Caki2 (cell line): ENCODE measurements around the gene FAM171A1. TPM values are rescaled to one million over a fixed set of nuclear protein-coding genes. Genes with fewer than 3 reads are reported as not detected.

Experiments
- DNase-seq: peaks from one replicate; pipeline ENCODE4 v3.0.0-alpha.2; 2015; ENCODE audit warnings: low read depth
- in situ Hi-C: cut with HindIII; loops from 2 replicates; pipeline ENCODE4 v1.10.0; 2016; ENCODE audit warnings: low sequenced_read_pairs, low pct_unique_long_range_greater_than_20kb, mixed read lengths
- total RNA-seq: library from RNA; depleted of rRNA; stranded (reverse); fragments of >200 nt; shearing (Covaris generic); gene quantifications from 2 replicates; pipeline ENCODE4 v1.2.3, GENCODE V29; 2014; ENCODE audit warnings: low replicate concordance; rRNA removed

Gene FAM171A1
- total RNA-seq, 1 experiment from 2014 or later = 13.2 TPM

DNA sequence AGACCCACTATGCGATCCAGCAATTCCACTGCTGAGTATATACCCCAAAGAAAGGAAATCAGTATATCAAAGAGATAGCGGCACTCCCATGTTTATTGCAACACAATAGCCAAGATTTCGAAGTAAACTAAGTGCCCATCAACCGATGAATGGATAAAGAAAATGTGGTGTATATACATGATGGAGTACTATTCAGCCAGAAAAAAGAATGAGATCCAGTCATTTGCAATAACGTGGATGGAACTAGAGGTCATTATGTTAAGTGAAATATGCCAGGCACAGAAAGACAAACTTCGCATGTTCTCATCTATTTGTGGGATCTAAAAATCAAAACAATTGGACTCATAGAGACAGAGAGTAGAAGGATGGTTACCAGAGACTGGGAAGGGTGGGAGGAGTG, 195.5 kb downstream of the FAM171A1 start:
- DNase-seq = no peak
- in situ Hi-C loops = no loop called here

DNA sequence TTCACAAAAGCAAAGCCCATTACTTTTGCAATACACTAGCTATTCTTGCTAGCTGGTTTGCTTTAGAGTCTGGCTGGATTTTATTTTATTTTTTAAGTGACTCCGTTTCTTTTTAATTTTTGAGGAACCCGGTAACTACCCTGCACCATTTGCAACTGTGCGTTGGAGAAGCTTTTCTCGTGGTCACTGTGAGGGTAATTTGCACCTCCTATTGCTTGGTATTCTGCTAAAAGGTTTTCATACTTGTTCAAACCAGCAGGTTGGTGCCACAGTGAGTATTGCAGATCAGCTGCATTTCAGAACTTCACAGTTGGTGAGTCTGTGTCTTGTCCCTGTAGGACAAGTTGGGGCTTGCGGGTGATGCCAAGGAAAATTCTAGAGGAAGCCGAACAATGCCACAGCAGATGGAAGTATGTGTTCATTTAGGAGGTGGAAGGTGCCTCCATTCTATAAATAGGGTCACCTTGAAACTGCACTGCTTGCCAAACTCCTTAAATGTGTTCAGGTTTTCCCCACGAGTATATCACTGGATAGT, 198.7 kb downstream of the FAM171A1 start:
- no peak for DNase-seq
- in situ Hi-C loops = no loop called here

DNA sequence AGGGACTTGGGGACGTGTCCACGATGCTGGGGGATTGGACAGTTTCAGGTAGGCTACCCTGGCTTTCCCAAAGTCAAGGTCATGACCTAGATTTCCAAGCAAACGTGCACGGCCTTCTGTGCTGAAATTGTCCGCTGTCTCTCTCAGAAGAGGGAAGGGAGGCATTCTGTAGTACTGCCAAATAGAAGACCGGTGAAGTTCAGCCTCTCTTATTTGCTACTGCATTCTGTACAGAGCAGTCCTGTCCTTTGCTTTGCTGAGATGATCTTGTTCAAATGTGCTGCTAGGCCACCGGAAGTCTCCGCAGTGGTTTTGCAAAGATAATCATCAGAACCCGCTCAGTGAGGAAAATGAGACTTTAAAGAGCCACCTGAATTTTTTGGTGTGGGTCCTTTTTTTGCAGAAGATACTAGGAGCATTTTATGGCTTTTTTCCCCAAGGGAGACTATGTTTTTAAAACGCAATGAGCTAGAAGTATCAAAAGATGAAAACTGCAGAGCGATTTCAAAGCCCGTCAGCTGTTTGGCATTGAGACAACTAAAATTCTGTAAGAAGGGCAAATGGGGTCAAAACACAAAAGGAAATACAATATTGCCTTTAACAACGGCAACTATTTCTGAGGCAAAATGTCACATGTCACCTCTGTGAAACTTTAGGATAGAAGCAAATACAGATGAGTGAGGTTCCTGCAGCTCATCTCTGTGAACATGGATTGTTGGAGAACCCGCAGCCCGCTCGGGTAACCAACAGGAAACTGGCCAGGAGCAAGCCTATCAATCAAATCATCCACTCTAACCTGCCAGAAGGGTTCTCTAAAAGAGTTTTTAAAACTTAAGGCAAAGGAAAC, 201.3 kb downstream of the FAM171A1 start:
- DNase-seq = no peak
- in situ Hi-C loops = no loop called here

DNA sequence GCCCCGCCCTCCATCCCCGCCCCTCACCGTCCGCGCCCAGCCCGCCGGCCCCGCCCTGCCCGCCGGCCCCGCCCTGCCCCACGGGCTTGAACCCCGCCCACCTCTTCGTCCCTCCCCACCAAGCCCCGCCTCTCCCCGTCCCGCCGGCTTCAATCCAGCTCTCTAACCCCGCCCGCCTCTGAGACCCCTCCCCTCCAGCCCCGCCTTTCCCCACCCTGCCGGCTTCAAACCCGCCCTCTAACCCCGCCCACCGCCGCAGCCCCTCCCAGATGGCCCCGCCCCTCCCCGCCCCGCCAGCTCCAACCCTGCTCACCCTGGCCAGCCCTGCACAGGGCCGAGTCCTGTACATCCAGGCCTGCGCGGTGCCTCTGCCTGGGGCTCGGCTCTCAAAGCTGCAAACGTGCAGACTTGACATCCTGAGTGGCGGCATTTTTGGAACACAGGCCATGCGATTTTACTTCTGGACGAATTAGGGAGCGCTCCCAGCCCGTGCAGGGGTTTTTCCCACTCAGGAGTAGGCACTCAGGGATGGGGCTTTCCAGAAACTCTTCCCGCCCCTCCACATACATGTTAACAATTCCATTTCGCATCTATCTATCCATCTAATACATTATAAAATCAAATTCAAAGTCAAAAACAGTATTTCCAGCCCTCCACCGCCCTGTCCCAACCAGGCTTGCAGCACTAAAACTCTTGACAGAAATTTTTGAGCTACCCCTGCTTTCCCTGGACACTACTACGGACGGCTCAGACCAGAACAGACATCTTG, 202.1 kb downstream of the FAM171A1 start:
- in situ Hi-C loops = no loop called here
- peak; percentile 56 for DNase-seq

DNA sequence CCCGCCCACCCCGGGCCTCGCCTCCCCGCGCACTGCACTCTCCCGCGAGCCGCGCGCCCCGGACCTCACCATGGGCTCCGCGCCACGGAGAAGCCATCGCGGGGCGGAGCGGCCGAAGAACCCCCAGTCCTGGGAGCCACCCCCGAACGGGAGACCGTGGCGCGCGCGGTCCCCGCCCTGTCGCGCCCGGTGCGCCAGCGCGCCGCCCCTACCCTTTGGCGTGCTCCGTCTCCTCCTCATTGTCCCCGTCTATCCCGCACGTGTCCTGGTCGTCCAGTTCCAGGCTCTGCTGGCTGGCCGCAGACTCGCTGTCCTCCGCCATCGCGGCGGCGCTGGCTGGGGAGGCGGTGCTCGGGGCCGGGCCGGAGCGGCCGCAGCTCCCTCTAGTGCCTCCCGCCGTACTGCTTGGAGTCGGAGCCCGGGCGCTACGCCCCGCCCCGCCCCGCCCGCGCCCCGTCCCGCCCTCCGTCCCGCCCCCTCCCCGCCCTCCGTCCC, 202.8 kb downstream of the FAM171A1 start, which contains the start of gene NMT2:
Gene NMT2, minus strand, starts transcription at position 403 of the 495 bp plus-strand sequence. Its CDS starts 81 bp downstream, at position 322.
- in situ Hi-C loops = no loop called here
- peak; percentile 90 for DNase-seq

DNA sequence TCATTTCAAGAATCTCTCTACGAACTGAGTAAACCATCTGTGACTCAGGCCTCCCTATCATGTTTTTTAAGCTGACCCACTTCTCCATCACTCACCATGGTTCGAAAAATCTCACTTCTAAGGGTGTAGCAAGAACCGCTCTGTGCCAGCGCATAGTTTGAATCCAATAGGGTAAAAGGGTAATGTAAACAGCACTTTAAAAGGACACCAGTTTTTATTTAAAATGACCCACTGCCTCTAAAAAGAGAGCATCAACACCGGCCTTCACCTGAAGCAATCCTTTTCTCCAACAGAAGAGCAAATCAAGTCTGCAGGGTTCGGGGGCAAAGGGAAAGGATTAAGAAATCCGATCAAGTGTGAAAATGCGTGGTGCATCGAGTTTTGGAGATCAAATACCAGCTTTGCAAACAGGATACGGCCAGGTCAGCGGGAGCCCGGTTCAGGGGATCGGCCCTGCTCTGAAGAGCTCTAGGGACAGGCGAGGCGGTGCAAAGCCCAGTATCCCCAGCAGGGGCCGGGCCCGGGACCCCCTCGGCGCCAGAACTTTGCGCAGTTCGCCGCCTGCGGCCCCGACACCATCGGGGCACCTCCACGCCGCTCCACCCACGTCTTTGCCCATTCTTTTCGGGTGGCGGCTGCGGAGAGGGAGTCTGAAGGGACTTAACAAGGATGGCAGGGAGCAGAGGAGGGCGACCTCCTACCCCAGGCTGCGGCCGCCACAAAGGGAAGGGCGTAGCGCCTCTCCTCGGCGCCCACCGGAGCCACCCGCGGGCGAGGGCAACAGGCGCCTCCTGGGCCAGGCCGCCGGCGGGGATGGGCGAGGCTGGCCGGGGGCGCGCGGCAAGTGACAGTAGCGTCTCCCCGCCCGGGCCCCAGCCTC, 203.4 kb downstream of the FAM171A1 start:
- peak; percentile 62 for DNase-seq
- in situ Hi-C loops = no loop called here

DNA sequence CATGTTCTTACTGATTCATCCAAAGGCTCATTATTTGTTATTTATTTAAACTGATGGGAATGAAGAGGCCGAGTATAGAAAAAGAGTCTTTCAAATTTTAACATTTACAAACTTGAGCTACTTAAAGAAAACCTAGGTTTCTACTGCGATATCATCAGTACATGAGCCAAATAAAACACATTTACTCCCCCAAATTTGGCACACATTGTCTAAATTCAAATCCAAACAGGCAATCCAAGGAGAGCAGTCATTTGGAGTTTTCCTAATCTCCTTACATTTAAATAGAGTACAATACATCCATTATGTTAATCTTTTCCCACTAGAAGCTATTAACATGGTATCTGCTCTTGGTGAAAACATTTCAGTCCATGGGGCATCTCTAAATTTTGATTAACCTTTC, 204.8 kb downstream of the FAM171A1 start:
- DNase-seq = no peak
- in situ Hi-C loops = no loop called here

DNA sequence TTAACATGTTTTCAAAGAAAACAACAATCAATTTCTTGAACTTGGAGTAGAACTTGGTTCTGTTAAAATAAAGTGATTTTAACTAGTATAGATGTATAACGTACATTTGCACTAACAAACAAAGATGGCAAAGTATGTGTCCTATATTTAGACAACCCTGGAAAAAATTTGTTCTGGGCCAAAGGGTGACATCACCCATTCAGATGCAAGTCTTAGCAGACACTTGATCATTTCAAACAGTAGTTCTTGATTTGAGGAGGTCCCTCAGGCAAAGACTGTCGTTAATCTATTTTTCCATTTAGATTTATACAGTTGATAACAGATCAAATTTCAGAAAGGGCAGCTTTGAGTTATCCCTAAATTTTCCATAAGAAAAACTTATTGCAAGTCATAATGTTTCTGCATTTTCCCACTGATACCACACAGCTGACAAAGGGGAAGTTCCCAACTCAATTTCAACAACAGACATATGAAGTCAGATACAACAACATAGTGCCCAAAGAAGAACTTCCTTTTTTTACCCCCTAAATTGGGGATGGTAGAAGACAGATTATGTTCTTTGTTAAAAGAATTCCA, 207.7 kb downstream of the FAM171A1 start:
- in situ Hi-C loops = no loop called here
- DNase-seq = peak; percentile 41

Other genes with a start within 250 kb of the FAM171A1 start
- gene NMT2, start 202.6 kb downstream of the FAM171A1 start, total RNA-seq = 22.8 and 36.0 TPM in 2 replicates